ENCODE data around the gene RTN1.

GRCh38 chr14:59830338-59830734 is 40.2 kb downstream of the RTN1 start:
- TF ChIP-seq, protein P1, sequence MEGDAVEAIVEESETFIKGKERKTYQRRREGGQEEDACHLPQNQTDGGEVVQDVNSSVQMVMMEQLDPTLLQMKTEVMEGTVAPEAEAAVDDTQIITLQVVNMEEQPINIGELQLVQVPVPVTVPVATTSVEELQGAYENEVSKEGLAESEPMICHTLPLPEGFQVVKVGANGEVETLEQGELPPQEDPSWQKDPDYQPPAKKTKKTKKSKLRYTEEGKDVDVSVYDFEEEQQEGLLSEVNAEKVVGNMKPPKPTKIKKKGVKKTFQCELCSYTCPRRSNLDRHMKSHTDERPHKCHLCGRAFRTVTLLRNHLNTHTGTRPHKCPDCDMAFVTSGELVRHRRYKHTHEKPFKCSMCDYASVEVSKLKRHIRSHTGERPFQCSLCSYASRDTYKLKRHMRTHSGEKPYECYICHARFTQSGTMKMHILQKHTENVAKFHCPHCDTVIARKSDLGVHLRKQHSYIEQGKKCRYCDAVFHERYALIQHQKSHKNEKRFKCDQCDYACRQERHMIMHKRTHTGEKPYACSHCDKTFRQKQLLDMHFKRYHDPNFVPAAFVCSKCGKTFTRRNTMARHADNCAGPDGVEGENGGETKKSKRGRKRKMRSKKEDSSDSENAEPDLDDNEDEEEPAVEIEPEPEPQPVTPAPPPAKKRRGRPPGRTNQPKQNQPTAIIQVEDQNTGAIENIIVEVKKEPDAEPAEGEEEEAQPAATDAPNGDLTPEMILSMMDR (IDR thresholded peaks at IDR 0.05; ENCODE audit: insufficient read depth, low read length, poor library complexity, severe bottlenecking): no peak
- TF ChIP-seq EZH2phosphoT487 (conservative IDR thresholded peaks at IDR 0.05; ENCODE audit: low read length): no peak
